HG02759 (cell line): ENCODE data around the gene GNAI1.

Source experiments
- ATAC-seq: cut with Tn5 transposase; IDR thresholded peaks from one replicate; pipeline ENCODE4 v1.9.1; 2021; ENCODE audit warnings: mild to moderate bottlenecking, moderate library complexity; ENCODE audit not compliant: unreplicated experiment

The GNAI1 gene

GRCh38 chr7:80131675-80132435, 2.8 kb upstream of the GNAI1 start:
- no peak for ATAC-seq

DNA sequence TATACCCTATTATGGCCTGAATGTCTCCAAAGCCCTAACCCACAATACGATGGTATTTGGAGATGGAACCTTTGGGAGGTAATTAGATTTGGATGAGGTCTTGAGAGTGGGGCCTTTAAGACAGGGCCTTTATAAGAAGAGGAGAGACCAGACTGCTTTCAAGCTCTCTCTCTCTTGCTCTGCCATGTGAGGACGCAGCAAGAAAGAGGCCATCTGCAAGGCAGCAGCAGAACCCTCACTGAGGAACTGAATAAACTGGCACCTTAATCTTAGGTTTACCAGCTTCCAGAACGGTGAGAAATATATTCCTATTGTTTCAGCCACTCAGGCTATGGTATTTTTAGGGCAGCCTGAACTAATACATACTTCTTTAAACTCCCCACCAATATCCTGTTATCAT, 2.0 kb upstream of the GNAI1 start:
- ATAC-seq: no peak

- ATAC-seq: no peak
Measured at GRCh38 chr7:80133361-80134114, 1.1 kb upstream of the GNAI1 start.

GRCh38 chr7:80134115-80134535, 506 bp upstream of the GNAI1 start:
- no peak for ATAC-seq

GRCh38 chr7:80135309-80136104, 876 bp downstream of the GNAI1 start:
- ATAC-seq: peak; percentile 25

DNA sequence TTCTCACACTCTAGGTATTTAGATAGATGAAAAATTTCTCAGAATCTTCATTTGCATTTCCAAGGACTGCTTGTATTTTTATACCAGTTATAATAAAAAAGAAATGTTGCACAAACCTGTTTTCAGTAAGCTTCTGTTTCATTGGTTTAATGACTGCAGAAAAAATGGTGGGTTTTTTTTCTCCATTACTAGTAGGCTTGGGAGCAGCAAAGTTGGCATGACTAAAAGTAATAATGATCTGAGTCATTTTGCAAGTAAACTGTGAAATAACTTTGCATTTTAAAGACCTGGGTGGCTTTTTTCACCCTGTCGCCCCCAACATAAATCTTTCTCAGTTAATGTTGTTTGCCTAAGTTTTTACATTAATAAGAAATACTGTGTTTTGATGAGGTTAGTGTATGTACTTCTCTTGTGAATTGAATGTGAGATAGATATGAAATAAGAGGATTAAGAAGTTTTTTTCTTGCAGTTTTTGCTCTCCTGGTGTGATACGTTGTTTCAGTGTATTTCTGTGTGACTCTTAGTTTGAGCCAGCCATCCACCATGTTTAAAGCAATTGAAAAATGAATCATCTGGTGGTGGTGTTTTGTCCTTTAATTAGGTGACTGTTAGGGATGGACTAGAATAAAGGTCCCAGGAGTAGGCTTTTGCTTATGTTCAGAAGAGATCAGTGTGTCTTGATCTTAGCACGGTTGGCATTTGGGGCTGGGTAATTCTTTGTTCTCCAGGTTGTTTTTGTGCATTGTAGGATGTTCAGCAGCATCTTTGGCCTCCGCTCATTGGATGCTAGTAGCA, 1.8 kb downstream of the GNAI1 start:
- no peak for ATAC-seq

GRCh38 chr7:80137410-80137809, 2.8 kb downstream of the GNAI1 start:
- ATAC-seq: no peak

DNA sequence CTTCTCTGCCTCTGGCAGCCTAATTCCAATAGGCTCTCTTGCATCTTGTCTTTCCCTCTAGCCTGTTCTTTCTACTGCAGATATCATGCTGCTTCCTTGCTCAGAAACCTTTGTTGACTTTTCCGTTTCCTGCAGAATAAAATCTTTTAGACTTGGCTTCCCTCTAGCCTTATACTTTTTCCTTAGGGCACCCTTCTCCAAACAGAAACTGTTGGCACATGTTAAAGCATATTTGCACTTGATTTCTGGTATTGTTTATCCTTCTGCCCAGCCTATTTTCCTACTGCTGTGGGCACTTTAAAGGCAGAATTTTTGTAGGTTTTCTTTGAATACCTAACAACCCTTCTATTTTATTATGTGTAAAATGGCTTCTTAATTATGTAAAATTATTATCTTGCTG, 4.6 kb downstream of the GNAI1 start:
- ATAC-seq: no peak

- no peak for ATAC-seq
Measured at GRCh38 chr7:80140388-80140787, 5.8 kb downstream of the GNAI1 start.

GRCh38 chr7:80141376-80141775, 6.7 kb downstream of the GNAI1 start:
- no peak for ATAC-seq

DNA sequence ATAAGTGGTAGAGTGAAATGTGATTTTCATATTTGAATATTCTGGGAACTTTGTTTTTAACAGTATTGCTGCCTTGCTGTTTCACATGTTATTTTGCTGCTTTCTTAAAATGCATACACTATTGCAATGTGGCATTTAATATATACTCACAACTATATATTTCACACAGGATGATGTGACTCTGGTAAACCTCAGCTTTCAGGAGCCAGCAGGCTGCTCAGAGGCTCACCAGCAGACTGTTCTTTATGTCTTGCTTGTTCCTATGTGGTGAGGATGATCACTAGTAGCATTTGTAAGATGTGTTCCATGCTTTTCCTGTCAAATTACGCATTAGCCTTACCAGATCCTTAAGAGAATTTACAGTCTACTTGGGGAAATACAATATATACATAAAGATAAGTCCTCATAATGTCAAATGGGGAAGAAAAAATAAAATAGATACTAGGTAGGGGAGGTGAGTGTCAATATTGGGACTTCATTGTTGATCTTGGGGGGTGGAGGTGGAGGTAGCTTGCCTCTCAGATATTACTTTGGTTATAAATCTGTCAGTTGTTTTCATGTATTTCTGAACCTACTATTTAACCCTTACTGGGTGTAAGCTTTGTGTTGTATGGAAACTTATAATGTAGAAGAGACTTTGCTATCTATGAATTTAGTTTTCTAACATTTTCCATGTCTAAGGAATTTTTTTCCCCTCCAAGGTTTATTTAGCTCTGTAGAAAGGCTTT, 8.4 kb downstream of the GNAI1 start:
- ATAC-seq: no peak

GRCh38 chr7:80145780-80146422, 11.3 kb downstream of the GNAI1 start:
- no peak for ATAC-seq

DNA sequence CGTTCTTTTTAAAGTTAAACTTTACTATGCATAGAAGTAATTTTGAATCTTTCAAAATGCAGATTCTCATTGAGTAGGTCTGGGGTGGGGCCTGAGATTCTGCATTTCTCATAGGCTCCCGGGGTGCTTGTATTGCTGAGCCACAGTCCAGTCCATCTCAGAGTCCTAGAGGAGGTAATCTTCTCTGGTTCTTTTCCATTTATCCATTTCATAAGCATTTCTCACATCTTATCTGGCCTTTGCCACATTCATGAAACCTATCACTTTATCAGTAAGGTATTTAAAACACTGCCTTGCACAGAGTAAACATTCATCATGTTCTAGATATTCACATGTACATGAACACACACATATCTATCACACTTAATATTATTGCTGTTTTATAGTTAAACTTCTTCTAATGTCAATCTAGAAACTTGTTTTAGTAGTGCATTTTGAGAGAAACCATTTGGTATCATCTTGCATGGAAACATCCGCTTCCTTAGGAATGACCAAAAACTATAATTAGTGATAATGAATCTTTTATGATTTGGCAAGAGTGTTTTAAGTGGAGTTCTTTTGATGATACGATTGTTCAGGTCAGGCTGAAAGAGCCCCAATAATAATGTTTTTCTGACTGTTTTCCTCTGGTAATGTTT, 12.0 kb downstream of the GNAI1 start:
- no peak for ATAC-seq

- ATAC-seq: no peak
Measured at GRCh38 chr7:80147543-80148391, 13.1 kb downstream of the GNAI1 start.

GRCh38 chr7:80150611-80151273, 16.1 kb downstream of the GNAI1 start:
- ATAC-seq: no peak

DNA sequence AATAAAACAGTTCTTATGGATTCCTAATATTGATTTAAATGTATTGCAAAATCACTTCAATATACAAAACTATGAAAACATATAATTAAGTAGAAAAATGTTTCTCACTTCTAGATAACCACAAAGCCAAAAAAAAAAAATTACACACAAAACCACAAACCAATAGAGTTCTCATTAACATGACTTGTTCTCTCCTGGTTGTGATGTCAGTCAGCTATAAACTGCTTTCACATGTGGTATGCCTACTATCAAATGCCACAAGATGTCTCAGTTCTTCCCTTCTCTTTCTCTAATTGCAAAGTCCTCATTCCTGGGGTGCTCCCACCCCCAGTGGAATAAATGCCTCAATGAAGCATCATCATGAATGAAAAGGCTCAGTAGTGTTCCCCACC, 16.6 kb downstream of the GNAI1 start:
- ATAC-seq: no peak

DNA sequence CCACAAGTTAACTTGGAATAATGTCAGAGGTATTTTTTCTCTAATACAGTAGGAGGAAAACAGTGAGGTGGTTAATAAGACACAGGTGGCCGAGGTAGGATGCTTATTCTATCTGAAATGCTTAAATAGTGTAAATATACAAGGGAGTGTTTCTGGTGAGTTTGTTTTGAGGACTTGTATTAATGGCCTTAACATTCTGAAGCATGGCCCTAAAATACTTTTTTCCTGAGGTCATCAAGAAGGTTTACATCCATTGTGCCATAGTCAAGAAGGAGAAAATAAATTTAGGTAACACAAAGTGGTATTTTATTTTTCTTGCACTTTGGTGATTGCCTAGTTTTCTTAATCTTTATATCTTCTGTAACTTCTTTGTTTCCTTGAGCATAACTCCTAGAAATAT, 18.8 kb downstream of the GNAI1 start:
- ATAC-seq: no peak
